GM21576 (cell line): ENCODE results near the gene LARGE1.
A peak's percentile ranks its signal among the peaks of the same experiment; 100 is the strongest.

Experiments used
- ATAC-seq: cut with Tn5 transposase; IDR thresholded peaks from one replicate; pipeline ENCODE4 v1.9.1; 2021; ENCODE audit warnings: mild to moderate bottlenecking, moderate library complexity; ENCODE audit not compliant: unreplicated experiment

Gene LARGE1

DNA sequence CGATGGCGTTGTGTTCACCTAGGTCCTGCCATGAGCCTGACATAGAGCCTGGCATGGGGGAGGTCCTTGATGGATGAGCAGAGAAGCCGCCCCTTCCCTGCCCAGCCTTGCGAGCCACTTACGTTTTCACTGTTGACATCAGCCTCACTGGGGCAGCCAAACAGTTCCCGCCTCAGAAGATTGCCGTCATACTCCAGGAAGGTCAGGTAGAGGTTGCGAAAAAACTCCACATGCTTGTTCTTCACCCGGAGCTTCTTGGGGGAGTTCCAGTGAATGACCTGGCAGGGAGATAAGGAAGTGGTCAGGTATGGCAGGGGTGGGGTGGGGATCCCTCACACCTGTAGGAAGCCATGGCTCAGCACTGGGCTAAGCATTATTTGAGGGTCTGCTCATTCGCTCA, 582.8 kb downstream of the LARGE1 start:
- ATAC-seq, result no peak

- ATAC-seq, result no peak
These were observed 584.5 kb downstream of the LARGE1 start for GRCh38 chr22:33335611-33336279.

- ATAC-seq, result no peak
These were observed 587.7 kb downstream of the LARGE1 start for GRCh38 chr22:33332538-33332937.

DNA sequence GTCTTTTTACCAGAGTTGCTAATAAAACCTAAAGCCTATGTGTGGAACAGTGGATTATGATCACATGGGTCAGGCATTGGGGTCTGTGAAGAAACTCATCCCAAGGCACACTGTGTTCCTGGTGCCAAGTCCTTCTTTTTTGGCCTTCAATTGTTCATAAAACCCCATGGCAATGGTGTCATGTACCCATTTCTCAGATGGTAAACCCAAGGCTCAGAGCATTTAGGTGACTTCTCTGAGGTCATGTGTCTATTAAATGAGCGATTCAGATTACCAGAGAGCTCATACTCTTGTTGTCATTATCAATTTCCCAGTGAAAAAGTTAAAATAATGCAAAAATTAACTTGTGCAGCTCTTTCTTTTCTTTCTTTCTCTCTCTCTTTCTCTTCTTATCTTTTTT, 589.3 kb downstream of the LARGE1 start:
- ATAC-seq, result no peak

DNA sequence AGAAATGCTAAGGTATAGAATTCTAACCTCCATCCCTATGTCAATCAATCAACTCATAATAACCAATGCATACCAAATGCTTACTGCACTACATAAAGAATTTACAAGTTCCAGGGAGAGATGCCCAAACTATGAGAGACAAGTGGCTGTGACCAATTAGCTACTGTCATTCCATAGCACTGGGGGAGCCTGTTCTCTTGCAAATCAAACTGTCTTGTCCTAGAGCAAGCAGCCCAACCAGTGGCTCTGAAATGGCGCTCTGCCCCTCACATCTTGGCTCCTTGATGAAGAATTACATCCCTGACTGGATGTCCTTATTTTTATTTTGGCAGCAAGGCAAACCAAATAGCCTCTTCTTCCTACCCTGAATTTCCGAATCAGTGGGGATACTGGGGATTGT, 589.7 kb downstream of the LARGE1 start:
- ATAC-seq, result no peak

- ATAC-seq, result no peak
These were observed 590.9 kb downstream of the LARGE1 start for GRCh38 chr22:33329398-33329797.

DNA sequence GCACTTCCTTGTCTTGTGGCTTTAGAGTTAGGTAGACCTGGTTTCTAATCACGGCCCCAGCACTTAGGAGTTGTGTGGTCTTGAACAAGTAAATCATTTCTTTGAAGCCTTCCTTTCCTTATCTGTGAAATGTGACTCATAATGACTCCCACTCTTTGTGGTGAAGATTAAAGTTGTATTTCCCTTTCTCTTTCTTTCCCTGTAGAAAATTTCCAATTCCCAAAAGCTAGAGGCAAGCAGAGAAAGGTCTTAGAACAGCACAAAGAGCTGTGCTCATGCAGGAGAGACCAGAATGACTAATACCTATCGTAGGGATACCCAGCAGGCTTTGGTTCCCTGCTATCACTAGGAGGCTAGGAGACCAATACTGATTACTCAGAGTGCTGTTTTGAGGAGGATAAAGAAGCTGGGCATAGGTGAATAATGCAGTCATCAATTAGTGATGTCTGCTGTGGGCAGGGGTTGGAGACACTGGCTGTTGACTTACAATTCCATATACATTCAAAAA, 591.4 kb downstream of the LARGE1 start:
- no peak for ATAC-seq

DNA sequence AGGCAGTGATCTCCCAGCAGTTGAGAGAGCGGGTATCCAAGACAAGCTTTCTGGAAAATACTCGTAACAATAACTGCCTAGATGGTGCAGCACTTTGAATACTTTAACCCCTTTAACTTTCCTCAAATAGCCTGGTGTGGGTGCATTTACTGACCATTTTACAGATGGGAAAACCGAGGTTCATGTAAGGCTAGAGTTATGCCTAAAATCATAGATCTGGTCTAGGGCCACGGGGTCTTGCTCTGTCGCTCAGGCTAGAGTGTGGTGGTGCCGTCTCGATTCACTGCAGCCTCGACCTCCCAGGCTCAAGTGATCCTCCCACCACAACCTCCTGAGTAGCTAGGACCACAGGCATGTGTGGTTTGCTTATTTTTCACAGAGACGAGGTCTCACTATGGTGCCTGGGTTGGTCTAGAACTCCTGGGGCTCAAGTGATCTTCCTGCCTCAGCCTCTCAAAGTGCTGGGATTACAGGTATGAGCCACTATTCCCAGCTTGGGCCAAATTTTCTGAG, 592.9 kb downstream of the LARGE1 start:
- no peak for ATAC-seq

GRCh38 chr22:33326540-33327295, 593.6 kb downstream of the LARGE1 start:
- ATAC-seq, result no peak

GRCh38 chr22:33325232-33326004, 594.9 kb downstream of the LARGE1 start:
- no peak for ATAC-seq

- no peak for ATAC-seq
These were observed 596.0 kb downstream of the LARGE1 start for GRCh38 chr22:33324228-33324627.

DNA sequence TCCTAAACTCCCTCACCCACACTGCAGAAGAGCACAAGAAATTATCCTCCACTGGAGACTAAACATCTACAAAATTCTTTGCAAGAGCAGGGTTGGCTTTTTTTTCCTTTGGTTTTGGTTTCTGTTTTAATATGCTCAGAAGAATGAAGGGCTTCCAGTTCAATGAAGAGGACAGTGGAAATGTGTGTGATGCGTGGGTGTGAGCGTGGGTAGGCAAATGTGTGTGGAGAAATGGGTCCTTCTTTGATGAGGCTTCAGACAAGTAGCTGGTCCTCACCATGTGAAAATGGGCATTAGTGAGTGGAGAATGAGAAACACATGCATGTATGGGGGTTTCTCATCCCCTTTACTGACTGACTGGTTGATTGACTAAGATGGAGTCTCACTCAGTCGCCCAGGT, 598.8 kb downstream of the LARGE1 start:
- no peak for ATAC-seq

DNA sequence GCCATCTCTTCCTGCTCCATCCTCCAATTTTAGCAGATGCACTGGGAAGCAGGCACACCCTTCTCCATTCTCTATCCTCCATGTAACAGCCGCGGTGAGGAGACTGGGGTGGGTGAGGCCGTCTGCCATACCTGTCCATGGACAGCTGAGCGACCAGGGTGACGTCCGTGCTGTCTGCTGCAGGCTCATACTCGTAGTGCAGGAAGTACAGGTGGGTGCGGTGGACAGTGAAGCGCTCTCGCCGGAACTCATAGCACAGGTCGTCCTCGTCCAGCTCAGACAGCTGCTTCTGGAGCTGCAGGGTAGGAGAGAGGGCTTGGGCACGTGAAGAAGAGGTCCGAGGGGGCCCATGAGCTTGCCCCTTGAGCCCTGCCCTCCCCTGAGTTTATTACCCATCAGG, 604.3 kb downstream of the LARGE1 start:
- ATAC-seq, result no peak

DNA sequence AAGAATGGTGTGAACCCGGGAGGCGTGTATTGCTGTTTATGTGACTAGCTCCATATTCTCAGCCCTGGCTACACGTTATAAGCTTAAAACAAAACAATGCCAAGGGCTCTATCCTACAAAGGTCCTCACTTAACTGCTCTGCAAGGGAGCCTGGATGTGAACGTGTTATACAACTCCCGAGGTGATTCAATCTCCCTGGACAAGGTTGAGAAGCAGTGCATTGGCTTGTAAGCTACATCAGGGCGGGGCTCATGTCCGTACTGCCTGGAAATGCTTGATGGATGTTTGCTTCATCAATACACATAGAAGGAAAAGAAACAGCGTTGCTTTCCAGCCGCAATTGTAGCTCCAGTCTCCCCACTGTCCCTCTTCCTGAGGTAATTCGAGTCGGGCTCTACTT, 605.2 kb downstream of the LARGE1 start:
- no peak for ATAC-seq

DNA sequence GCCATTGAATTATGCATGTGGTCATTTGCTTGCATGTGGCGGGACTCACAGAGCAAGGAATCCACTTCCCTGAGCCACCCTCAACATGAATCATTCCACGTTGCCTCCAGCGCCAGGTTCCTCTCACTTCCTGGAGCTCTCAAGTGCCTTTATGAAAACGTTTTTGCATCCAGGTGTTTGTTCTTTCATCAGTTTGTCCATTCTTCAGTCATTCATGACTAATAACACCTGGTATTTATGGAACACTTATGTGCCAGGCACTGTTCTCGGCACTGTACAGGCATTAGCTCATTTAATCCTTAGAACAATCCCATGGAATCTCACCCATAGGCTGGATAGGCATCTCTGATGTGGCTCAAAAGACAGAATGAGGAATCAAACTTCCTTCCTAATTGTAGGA, 606.0 kb downstream of the LARGE1 start:
- ATAC-seq, result no peak

- ATAC-seq, result no peak
These were observed 617.2 kb downstream of the LARGE1 start for GRCh38 chr22:33303099-33303498.

- no peak for ATAC-seq
These were observed 617.7 kb downstream of the LARGE1 start for GRCh38 chr22:33302549-33302948.

DNA sequence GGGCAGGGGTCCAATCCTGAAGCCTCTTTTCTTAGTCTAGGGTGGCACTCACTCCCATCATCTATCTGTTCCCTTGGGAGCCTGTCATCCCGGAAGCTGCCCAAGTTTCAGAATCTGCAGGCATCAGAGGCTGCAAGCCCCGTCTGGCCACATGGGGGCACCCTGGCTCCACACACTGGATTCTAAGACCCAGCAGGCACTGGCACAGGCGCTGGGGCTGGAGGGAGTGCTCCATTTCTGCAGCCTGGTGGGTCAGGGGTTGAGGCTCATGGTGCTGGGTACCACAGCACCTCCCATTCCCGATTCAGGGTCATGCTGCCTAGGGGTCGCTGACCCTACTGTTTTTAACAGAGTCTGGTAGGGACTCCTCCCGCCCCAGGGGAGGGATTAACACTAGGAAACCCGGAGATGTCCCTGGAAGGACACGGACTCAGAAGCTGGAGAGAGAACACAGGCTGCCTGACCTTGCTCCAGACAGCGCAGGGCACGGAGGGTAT, 618.2 kb downstream of the LARGE1 start:
- peak; percentile 46 for ATAC-seq

- ATAC-seq, result no peak
These were observed 620.1 kb downstream of the LARGE1 start for GRCh38 chr22:33300165-33300564.

- peak; percentile 82 for ATAC-seq
These were observed 620.9 kb downstream of the LARGE1 start for GRCh38 chr22:33299245-33299956.

GRCh38 chr22:33296941-33297340, 623.3 kb downstream of the LARGE1 start:
- no peak for ATAC-seq
